DMS153 treated with DMSO at 0.1 percent for 48 hours (cell line): ENCODE measurements around the gene NUDT9.

Source experiments
- DNase-seq: peaks from one replicate; lab custom pipeline; 2025; ENCODE audit not compliant: unreplicated experiment; lab: John Stamatoyannopoulos, UW

NUDT9 gene

GRCh38 chr4:87506974-87507701 is 84.8 kb downstream of the NUDT9 start:
- no peak for DNase-seq
